ENCODE results near the gene KCNT1. TPM values are rescaled to one million over a fixed set of nuclear protein-coding genes. Genes with fewer than 3 reads are reported as not detected.

The KCNT1 gene
- total RNA-seq, 1 experiment from 2014 or later = 0.68 TPM

- Histone ChIP-seq H3K4ac (ENCODE audit: low read depth, low read length) (no peak overlapping the region), H4K8ac (replicated peaks; ENCODE audit: insufficient read length, low read depth, low read length) (no peak overlapping the region), H3K23ac (ENCODE audit: insufficient read length, low read depth, low read length) (no peak overlapping the region), H3K27ac (ENCODE audit: insufficient read length, low read depth, low read length) (no peak overlapping the region), H4K5ac (ENCODE audit: insufficient read length, low read depth, low read length) (no peak overlapping the region), H4K91ac (ENCODE audit: insufficient read length, low read depth, low read length) (no peak overlapping the region), H4K20me1 (ENCODE audit: control insufficient read depth, insufficient read depth, insufficient read length) (no peaks in the 10 kb centered on the region), H2AK5ac (ENCODE audit: insufficient read length, low read length) (no peak overlapping the region), H3K23me2 (ENCODE audit: insufficient read length, low read depth, low read length, poor library complexity, severe bottlenecking) (no peaks in the 10 kb centered on the region), H3K9me3 (ENCODE audit: control insufficient read depth, low read depth, low read length) (no peaks in the 10 kb centered on the region), H3K4me2 (ENCODE audit: insufficient read depth, insufficient read length, low read length) (no peak overlapping the region), H2BK15ac (ENCODE audit: low read depth, low read length) (no peak overlapping the region), H2BK120ac (ENCODE audit: low read depth, low read length, poor library complexity, severe bottlenecking) (no peak overlapping the region), H2BK12ac (ENCODE audit: insufficient read length, low read depth, low read length) (no peak overlapping the region), H3K4me1 (ENCODE audit: insufficient read depth, low read length) (no peaks in the 10 kb centered on the region), H2AFZ (ENCODE audit: low read length) (no peak overlapping the region), H3K27me3 (ENCODE audit: insufficient read depth, low read length) (no peaks in the 10 kb centered on the region), H3K14ac (ENCODE audit: insufficient read depth, low read length) (no peak overlapping the region), H3T11ph (ENCODE audit: low read length) (no peak overlapping the region), H3K79me2 (ENCODE audit: insufficient read depth, low read length) (no peaks in the 10 kb centered on the region), H3K56ac (ENCODE audit: insufficient read length, low read depth, low read length) (no peak overlapping the region), H2BK20ac (ENCODE audit: low read depth, low read length, poor library complexity, severe bottlenecking) (no peak overlapping the region), H2BK5ac (ENCODE audit: insufficient read length, low read length) (no peak overlapping the region), H3K79me1 (ENCODE audit: insufficient read depth, low read depth, low read length, poor library complexity, severe bottlenecking) (no peaks in the 10 kb centered on the region), H3K9ac (ENCODE audit: extremely low read depth, insufficient read length, low read length) (no peak overlapping the region), H3K18ac (ENCODE audit: insufficient read length, low read depth, low read length) (no peak overlapping the region)
- no peaks in the 10 kb centered on the region for H3K36me3 Mint-ChIP-seq (ENCODE audit: insufficient read depth in 1 of 3, low read depth in 3 of 3)
- no peaks in the 10 kb centered on the region for H3K9me3 Mint-ChIP-seq
- H3K27me3 Mint-ChIP-seq (ENCODE audit: low read depth) = no peaks in the 10 kb centered on the region; the same call in 1 of the 2 replicates
- H3K4me3 Mint-ChIP-seq = no peak overlapping the region
- DNase-seq = no peak
- no peak overlapping the region for H3K27ac Mint-ChIP-seq
- no peak for TF ChIP-seq CTCF (conservative IDR thresholded peaks at IDR 0.05)
- no CpG with 5 or more reads among the region's 44 CpGs for WGBS (ENCODE audit: extremely low coverage, insufficient read length, low lambda C conversion rate)
- no peaks in the 10 kb centered on the region for H3K4me1 Mint-ChIP-seq
Observed at GRCh38 chr9:135786146-135786690, 84.2 kb downstream of the KCNT1 start.
